DOHH2 (cell line): Measurements from ENCODE around the gene ZBTB22.

Experiments used
- EZH2phosphoT487 ChIP-seq: fragments of 200-600 bp; sonication (generic); IDR thresholded peaks from 2 replicates; pipeline ENCODE4 v1.6.1; 2017; ENCODE audit warnings: borderline replicate concordance, mild to moderate bottlenecking, antibody characterized with exemption, low read length, moderate library complexity, mixed read lengths
- TF ChIP-seq, protein P1 (sequence below): fragments of 200-600 bp; sonication (generic); IDR thresholded peaks from one replicate; pipeline ENCODE4 v1.5.1; 2014; ENCODE audit warnings: antibody characterized with exemption, mild to moderate bottlenecking, low read depth, low read length; ENCODE audit not compliant: poor library complexity, severe bottlenecking

DNA sequence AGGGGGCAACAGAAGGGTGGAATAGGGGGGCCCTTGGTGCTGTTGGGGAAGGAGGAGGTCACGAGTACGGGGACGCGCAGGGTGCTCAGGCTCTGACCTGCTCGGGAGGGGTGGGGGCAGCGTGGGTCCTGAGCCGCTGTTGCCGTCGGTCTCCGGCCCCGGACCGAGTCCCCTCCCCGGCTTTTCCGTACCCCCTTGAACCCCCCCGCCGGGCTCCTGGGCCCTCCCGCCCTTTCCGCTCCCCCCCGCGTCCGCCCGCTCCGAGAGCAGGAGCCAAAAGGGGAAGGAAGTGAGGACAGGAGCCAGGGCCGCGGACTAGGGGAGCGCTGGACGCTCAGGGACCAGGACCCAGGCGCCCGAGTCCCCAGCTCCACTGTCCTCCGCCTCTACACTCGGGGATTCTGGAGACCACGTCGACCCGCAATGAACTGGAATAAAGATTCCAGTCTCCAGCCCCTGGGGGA lies 18.7 kb downstream of the ZBTB22 start, which contains the start of gene RGL2:
- TF ChIP-seq, protein P1, sequence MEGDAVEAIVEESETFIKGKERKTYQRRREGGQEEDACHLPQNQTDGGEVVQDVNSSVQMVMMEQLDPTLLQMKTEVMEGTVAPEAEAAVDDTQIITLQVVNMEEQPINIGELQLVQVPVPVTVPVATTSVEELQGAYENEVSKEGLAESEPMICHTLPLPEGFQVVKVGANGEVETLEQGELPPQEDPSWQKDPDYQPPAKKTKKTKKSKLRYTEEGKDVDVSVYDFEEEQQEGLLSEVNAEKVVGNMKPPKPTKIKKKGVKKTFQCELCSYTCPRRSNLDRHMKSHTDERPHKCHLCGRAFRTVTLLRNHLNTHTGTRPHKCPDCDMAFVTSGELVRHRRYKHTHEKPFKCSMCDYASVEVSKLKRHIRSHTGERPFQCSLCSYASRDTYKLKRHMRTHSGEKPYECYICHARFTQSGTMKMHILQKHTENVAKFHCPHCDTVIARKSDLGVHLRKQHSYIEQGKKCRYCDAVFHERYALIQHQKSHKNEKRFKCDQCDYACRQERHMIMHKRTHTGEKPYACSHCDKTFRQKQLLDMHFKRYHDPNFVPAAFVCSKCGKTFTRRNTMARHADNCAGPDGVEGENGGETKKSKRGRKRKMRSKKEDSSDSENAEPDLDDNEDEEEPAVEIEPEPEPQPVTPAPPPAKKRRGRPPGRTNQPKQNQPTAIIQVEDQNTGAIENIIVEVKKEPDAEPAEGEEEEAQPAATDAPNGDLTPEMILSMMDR = no peak
- no peak for TF ChIP-seq EZH2phosphoT487
